IPS-18a (cell line): ENCODE data around the gene DAG1.

ENCODE experiments used
- H3K27ac ChIP-seq: one replicate; pipeline ENCODE4 v1.5.1; 2013; ENCODE audit warnings: low read length
- H3K27me3 ChIP-seq: one replicate; pipeline ENCODE4 v1.6.1; 2013; ENCODE audit warnings: mild to moderate bottlenecking, low read length; ENCODE audit not compliant: control insufficient read depth, insufficient read depth
- H3K36me3 ChIP-seq: one replicate; pipeline ENCODE4 v1.6.1; 2013; ENCODE audit warnings: low read depth, low read length; ENCODE audit not compliant: control insufficient read depth
- H3K4me1 ChIP-seq: one replicate; pipeline ENCODE4 v1.6.1; 2013; ENCODE audit warnings: low read depth, low read length; ENCODE audit not compliant: control insufficient read depth
- H3K4me3 ChIP-seq: one replicate; pipeline ENCODE4 v1.5.1; 2013; ENCODE audit warnings: low read length
- H3K9ac ChIP-seq: one replicate; pipeline ENCODE4 v1.6.1; 2013; ENCODE audit warnings: mild to moderate bottlenecking, low read length, moderate library complexity
- H3K9me3 ChIP-seq: one replicate; pipeline ENCODE4 v1.6.1; 2013; ENCODE audit warnings: low read depth, low read length; ENCODE audit not compliant: control insufficient read depth

DAG1 gene

DNA sequence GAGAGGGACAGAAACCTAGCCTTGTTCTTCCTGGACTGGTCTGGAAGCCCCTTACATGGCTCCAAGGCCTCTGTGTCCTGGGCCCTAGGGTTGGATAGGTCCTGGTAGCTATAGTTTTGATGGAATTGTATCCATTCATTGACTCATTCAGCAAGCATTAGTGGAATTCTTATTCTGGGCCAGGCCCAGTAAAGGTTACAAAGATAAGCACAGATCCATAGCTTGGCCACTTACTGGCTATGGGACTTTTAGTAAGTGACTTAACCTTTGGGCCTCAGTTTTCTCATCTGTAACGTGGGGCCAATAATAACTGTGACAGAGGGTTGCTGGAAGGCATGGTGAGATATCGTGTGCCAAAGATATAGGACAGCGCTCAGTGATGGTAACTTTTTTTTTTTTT is 13.6 kb upstream of the DAG1 start:
- no peaks in the 10 kb centered on the region for H3K9me3 ChIP-seq
- no peaks in the 10 kb centered on the region for H3K36me3 ChIP-seq
- no peak overlapping the region for H3K4me3 ChIP-seq
- H3K27ac ChIP-seq: no peak overlapping the region
- H3K27me3 ChIP-seq: no peaks in the 10 kb centered on the region
- peaks cover 36% of the 10 kb centered on the region for H3K4me1 ChIP-seq
- no peak overlapping the region for H3K9ac ChIP-seq

DNA sequence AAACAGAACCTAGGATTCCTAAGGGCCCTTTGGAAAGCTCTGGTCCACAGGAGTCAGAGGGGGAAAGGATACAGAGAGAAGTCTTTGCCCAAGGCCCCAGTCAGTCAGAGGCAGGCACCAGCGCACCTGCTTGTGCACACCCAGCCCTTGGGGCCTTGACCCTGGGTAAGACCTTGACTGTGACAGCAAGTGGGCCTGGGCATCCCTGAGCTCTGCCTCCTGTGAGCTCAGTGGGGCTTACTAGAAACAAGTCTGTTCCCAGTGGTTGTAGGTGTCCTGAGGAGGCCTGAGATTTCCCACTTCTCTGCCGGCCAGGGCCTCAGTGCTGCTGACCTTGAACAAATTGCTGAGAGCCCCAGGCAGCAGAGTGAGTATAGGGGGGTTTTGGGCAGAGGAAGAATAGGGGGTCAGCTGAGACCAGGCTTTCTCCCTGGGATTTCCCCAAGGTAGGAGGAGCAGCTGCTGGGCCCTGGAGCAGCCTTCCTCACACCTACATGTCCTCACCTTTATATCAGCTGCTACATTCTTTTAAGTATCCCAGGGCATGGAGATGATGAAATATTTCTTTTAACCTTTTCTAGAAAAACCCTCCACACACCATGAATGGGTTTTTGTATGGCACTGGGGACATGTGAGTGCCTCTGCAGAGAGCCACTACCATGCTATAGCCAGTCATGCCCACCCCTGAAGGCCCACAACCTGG is 9.7 kb upstream of the DAG1 start:
- H3K9ac ChIP-seq: no peak overlapping the region
- H3K27me3 ChIP-seq: no peaks in the 10 kb centered on the region
- peak overlapping the region; percentile 52 for H3K27ac ChIP-seq
- no peak overlapping the region for H3K4me3 ChIP-seq
- peaks cover 38% of the 10 kb centered on the region for H3K4me1 ChIP-seq
- no peaks in the 10 kb centered on the region for H3K9me3 ChIP-seq
- no peaks in the 10 kb centered on the region for H3K36me3 ChIP-seq

DNA sequence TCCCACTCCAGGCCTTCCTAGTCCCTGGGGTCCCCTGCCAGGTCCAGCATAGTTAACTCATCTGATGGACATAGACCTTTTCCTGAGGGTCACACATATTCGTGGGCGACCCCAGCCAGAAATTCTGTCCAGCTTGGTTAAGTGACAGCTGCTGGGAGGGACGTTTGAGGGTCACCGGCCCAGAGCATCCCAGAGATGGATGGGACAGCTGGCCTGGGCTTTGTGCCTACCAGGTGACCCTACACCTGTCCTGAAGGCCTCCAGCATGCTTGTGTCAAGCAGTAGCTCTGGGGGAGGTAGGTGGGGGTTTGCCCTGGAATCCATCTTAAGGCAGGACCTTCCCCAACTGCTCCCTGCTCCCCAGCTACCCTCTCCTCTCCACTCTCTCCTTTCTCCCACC is 9.1 kb upstream of the DAG1 start:
- peaks cover 38% of the 10 kb centered on the region for H3K4me1 ChIP-seq
- no peaks in the 10 kb centered on the region for H3K9me3 ChIP-seq
- no peaks in the 10 kb centered on the region for H3K27me3 ChIP-seq
- peak overlapping the region; percentile 19 for H3K9ac ChIP-seq
- peak overlapping the region; percentile 2 for H3K4me3 ChIP-seq
- no peaks in the 10 kb centered on the region for H3K36me3 ChIP-seq
- H3K27ac ChIP-seq: peak overlapping the region; percentile 19

DNA sequence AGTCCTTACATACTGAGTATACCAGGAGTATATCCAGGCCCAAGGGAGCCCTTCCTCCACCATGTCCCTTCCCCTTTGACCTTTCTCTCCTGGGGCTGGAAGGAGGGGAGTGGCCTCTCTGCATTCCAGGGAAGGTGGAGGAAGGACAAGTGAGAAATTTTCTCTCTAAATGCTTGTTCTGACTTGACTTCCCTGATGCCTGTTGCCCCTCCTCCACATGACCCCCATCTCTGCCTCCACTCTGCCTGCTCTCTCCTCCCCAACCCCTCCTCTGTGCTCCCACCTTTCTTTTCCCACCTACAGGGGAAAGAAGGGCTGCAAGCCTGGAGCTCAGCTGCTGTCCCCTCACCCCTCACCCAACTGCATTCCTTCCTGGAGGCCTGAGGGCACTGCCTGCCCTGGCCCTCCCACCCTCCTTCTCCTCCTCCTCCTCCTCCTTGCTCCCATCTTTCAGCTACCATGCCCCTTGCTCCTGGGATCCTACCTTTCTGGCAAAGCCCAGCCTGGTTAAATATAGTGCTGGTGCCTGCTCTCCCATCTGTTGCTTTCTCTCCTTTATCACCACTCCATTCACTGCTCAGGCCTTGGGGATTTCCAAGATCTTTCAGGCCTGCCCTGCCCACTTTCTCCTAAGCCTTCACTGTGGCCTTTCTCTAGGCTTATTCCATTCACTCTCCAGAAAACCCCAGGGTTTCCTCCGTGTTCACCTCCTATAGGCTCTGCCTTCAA is 8.5 kb upstream of the DAG1 start:
- Histone ChIP-seq H3K27ac (peak overlapping the region; percentile 19), H3K36me3 (no peaks in the 10 kb centered on the region), H3K9ac (peak overlapping the region; percentile 37), H3K9me3 (no peaks in the 10 kb centered on the region), H3K4me3 (peak overlapping the region; percentile 2), H3K4me1 (peaks cover 38% of the 10 kb centered on the region), H3K27me3 (no peaks in the 10 kb centered on the region)

DNA sequence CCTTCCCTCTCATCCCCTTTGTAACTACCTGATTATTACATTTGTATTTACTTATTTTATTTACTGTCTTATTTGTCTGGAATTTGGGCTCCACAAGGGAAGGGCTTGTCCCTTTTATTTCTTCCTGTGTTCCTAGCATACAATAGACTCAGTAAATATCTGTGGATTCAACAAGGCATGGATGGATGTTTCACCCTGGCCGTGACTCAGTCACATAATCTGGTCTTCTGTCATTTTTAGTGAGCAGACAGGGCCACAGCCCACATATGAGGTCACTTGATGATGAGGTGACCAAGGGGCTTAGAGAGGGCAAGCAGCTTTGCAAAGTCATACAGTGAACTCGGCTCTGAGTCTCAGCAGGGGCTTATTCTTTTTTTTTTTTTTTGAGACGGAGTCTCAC is 7.8 kb upstream of the DAG1 start:
- Histone ChIP-seq H3K9me3 (no peaks in the 10 kb centered on the region), H3K9ac (peak overlapping the region; percentile 37), H3K27ac (peak overlapping the region; percentile 19), H3K4me1 (peaks cover 38% of the 10 kb centered on the region), H3K27me3 (no peaks in the 10 kb centered on the region), H3K36me3 (no peaks in the 10 kb centered on the region), H3K4me3 (no peak overlapping the region)

DNA sequence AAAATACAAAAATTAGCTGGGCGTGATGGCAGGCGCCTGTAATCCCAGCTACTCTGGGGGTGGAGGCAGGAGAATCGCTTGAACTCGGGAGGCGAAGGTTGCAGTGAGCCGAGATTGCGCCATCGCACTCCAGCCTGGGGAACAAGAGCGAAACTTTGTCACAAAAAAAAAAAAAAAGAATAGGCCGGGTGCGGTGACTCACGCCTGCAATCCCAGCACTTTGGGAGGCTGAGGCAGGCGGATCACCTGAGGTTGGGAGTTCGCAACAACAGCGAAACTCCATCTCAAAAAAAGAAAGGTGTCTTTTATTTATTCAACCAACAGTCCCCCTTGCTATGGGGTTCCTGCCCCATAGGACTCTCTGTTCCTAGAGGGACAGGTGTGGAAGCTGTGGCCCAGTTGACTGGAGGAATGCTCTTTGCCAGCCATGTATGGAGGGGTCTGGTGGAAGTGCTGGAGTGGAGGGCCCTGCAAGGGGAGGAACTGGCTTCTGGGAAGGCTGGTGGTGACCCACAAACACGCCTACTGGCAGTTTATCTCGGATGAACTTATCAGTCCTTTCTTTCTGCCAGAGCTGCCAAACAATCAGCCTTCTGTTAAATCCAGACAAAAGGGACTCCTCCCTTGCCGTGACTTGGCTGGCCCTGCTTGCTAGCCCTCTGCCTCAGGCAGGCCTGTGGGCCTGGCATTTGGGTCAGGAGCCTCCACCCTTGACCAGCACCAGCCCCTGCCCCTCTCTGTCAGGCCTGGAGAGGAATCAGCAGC is 4.6 kb upstream of the DAG1 start:
- no peak overlapping the region for H3K27ac ChIP-seq
- peaks cover 28% of the 10 kb centered on the region for H3K4me1 ChIP-seq

DNA sequence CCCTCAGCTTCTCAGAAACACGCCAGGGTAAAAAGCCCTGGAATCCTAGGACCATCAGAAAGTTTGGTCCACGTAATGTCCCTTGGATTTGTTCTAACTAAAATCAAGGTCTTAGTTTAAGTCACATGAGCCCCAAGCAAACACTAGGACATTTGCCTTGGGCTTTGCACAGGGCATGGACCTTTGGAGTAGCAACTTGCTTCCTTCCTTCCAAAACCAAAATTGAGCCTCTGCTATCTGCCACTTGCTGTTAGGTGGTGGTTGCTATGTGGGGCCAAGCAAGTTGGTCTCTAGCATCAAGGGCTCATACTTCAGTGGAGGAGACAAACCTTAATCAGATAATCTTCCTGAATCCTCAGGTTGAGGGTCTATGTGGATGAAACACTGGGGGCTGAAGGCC is 4.0 kb upstream of the DAG1 start:
- Histone ChIP-seq H3K4me1 (peaks cover 24% of the 10 kb centered on the region), H3K27ac (no peak overlapping the region), H3K27me3 (no peaks in the 10 kb centered on the region), H3K4me3 (no peak overlapping the region), H3K9ac (no peak overlapping the region), H3K36me3 (no peaks in the 10 kb centered on the region), H3K9me3 (no peaks in the 10 kb centered on the region)

More for the DNA sequence above, 4.6 kb upstream of the DAG1 start:
- Histone ChIP-seq H3K9ac (no peak overlapping the region), H3K36me3 (no peaks in the 10 kb centered on the region), H3K4me3 (no peak overlapping the region), H3K9me3 (no peaks in the 10 kb centered on the region), H3K27me3 (no peaks in the 10 kb centered on the region)

DNA sequence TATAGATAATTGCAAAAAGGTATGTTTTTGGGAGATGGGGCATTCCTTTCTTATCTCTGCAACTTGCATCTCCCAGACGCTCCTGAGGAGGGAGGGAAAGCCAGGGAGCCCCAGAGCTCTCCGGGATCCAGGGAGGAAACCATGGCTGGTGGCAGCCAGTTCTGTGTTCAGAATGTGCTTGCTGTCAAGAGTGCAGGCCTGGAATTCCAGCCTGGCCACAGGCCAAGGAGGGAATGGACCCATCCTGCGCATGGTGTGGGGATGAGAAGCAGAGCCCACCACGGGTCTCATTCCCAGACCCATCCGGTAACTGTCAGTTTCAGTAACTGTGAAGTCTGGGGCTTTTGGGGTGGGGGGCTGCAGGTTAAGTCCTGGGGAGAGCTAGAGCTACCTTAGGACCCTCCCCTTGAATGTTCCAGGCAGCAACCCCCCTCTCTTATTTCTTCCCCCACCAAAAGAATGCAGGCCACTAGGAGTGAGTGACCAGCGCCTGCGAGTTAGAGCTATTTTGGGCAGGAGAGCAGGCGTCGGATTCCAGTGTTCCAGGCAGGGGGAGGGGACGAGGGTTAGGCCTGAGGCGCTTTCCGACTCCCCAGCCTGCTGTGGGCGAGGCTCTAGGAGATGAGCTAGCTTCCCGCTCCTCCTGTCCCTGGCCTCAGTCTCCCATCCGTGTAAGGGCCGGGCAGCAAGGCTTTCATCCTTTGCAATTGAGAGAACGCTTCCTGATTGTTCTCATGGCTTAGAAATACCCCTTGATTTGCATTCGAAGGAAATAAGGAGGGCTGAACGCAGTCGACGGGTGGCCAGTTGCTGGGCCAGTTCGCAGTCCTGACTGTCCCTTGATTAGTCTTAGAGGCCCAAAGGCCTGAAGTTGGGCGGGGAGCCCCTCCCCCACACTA is 781 bp upstream of the DAG1 start:
- H3K27ac ChIP-seq: peak overlapping the region; percentile 97
- H3K4me3 ChIP-seq: peak overlapping the region; percentile 83
- peaks cover 22% of the 10 kb centered on the region for H3K4me1 ChIP-seq
- H3K36me3 ChIP-seq: no peaks in the 10 kb centered on the region
- H3K9me3 ChIP-seq: no peaks in the 10 kb centered on the region
- peak overlapping the region; percentile 73 for H3K9ac ChIP-seq
- H3K27me3 ChIP-seq: no peaks in the 10 kb centered on the region

DNA sequence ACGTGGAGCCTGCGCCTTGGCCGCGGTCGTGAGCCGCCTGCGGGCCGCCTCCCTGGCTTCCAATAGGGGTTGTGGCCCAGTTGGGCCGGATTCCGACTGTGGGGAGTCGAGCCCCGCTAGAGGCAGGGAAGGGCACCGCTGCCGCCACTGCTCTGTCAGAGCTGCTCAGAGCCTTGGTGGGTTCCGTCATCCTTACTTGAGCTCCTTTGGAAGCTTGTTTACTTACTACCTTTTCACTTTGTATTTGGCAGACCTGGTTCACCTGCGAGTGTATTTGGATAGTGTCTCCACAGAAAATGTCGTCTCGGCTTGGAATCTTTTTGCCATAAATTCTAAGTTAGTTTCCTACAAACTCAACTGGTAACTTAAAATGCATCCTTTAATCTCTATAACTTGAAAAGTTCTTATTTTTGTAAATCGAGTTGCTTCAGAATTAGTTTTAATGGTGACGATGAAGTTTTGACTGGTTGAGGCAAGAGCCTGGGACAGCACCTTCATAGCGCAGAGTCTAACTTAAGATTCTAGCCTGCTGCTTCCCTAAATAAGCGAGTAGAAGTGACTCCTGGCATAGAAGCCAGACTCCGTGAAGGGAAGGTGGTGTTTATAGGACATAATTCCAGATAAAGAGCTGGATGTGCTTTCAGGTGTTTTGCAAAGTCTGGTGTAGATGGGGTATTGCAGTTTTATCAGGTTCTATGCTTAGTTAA is 800 bp downstream of the DAG1 start:
- H3K27ac ChIP-seq: no peak overlapping the region
- peak overlapping the region; percentile 76 for H3K9ac ChIP-seq
- H3K4me1 ChIP-seq: peaks cover 22% of the 10 kb centered on the region
- no peaks in the 10 kb centered on the region for H3K36me3 ChIP-seq
- peak overlapping the region; percentile 83 for H3K4me3 ChIP-seq
- H3K27me3 ChIP-seq: no peaks in the 10 kb centered on the region
- H3K9me3 ChIP-seq: no peaks in the 10 kb centered on the region

DNA sequence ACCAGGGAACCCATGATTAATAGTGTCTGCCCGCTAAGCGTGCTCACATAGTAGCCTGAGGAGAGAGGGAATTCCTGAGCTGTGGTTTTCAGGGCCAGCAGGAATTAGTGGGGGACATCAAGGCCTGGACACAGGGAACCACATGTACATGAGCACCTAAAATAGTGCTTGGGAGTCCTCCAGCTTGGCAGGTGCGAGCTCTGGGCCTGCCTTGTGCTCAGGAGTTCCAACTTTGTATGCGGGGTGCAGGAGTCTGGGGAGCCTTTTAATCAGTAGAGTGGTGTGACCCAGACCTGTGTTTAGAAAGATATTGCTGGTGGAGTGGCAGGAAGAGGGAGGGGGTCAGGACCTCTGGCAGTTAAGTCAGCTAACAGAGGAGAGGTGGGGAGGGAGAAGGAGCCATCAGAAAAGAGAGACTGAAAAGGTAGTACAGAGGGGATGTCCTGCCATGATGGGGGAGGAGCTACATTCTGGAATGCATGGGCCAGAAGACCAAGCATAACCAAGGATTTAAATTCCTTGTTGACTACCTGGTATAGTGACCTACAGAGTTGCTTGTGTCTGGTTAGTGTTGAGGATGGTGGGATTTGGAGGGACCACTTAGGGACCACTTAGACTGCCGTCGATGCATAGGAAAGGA is 1.9 kb downstream of the DAG1 start:
- Histone ChIP-seq H3K4me1 (peaks cover 22% of the 10 kb centered on the region), H3K9me3 (no peaks in the 10 kb centered on the region), H3K36me3 (peaks cover 5% of the 10 kb centered on the region), H3K9ac (no peak overlapping the region), H3K4me3 (peak overlapping the region; percentile 83), H3K27me3 (no peaks in the 10 kb centered on the region), H3K27ac (no peak overlapping the region)
